Suppressor macrophage treated with lipopolysaccharide for 1 hour (primary cell): ENCODE data around the gene ZNF821.
A peak's percentile ranks its signal among the peaks of the same experiment; 100 is the strongest.
"Not testable (repeated sequence)": the region's sequence is repeated elsewhere in the genome, so short reads cannot be mapped to it uniquely, and the experiment has no call there.

Experiments used
- DNase-seq, 3 donors: peaks; one replicate each; pipeline ENCODE4 v3.0.0-alpha.2; 2020 to 2022

The ZNF821 gene

GRCh38 chr16:71855937-71856662, 27.9 kb downstream of the ZNF821 start:
- no peak for DNase-seq

DNA sequence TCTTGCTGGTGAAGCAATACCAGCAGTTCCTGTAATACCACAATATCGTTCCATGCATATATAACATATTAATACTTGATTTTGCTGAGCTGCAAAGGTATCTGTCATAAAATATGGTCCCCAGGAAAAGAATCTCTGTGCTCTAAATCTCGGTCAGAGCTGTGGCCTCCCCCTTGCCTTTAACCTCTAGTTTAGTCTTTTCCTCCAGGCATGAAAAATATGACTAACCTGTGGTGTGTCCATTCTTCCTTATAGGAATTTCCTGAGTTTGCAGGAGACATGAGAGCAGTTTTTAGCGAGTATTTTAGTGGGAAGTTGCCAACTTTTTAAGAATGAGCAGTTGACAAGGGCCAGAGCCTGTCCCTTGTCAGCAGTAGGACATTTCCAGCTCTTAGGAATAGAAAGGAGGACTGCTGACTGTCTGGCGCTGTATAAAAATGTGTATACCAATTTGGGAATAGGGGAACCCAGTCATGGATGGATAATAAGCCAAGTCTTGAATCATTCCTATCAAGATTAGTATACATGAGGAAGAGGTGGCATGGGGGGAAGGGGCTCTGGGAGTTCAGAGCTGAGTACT, 29.5 kb downstream of the ZNF821 start:
- DNase-seq: peak in 1 of 3 donors; percentile 10

DNA sequence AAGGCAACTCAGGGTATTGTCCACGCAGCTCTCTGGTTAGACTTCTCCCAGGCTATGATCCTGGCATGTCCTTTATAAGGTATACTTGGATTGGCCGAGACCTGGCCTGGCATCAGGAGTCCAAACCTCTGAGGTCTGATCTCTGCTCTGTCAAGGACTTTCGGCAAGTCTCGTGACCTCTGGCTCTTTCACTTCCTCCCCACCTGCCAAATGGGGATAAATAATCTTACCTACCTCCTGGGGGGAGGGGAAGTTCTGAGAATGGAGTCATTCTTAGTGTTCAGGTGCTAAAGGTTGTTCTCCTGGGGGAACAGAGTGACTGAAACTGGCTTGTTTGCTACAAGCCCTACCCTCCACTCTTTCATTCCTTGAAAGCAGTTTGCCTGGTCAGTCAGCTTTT, 30.6 kb downstream of the ZNF821 start:
- DNase-seq: no peak

GRCh38 chr16:71852561-71852960, 31.4 kb downstream of the ZNF821 start:
- DNase-seq: no peak

DNA sequence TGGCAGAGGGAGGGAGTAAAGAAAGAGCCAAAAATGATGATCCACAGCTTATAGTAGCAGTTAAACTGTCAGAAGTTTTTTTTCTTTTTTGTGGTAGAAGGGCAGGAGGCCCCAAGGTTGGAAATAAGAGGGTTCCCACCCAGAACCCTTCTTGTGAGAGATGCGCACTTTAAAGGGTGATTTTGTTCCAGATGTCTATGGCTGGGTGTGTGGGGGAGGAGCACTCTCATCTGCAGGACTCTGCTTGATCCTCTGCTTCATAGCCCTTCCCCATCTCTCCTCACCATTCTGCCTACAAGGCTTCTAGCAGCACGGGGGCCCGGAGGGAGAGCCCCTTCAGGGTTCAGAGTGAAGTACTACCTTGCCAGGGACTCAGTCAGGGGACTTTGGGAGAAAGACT, 31.8 kb downstream of the ZNF821 start:
- no peak for DNase-seq

DNA sequence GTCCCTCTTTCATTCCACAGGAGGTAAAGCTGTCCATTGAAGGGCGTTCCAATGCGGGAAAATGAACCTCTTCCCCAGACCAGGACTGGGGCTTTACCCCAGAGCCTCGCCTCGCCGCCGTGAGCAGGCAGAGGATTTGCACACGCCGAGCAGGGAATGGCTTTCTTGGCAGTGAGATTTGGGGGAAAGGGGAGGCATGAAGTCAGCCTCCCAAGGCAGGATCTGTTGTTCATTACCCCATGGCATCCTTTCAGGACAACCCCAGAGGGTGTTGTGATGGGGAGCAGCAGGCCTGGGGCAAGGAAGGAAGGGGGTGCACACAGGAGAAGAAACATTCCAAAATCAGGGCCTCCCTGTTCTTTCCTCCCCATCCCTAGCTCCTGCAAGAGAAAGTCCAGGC, 32.2 kb downstream of the ZNF821 start:
- DNase-seq: no peak

DNA sequence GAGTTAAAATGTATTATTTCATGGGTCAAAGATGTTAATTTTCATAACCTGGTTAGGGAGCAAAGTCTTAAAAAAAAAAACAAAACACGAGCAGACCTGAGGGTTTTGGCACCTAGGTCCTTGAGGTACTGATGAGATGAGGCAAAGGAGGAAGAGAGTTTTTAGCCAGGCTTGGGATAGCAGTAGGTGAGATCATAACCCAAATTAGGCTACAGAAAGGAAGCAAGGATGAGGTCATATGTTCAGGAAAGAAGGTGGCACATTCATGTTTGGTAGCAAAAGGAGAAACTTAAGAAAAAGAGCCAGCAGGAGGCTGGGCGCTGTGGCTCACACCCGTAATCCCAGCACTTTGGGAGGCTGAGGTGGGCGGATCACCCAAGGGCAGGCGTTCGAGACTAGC, 35.4 kb downstream of the ZNF821 start:
- DNase-seq: peak in 2 of 3 donors; percentile 11 to 27

- no peak for DNase-seq
These were observed 36.9 kb downstream of the ZNF821 start for GRCh38 chr16:71847096-71847495.

DNA sequence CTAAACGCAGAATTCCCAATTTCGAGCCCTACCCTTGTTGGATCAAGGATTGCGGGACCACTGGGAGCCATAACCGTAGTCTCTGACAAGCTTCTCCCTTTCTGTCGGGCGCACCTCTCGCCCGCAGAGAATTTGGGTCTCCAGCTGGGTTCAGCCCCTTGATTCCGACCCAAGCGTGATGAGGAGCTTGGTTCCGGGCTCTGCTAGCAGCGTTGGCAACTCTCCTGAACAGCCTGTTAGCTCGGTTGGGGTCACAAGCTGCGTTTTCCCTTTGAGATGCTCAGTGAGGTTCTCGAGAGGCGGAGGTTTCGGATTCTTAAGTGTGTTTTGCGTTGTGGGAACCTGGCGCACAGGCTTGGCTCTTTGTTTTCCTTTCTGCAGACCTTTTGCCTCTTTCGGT, 37.6 kb downstream of the ZNF821 start:
- DNase-seq: peak; percentile 10 to 35 (median 23)

- DNase-seq: peak; percentile 95 to 99 (median 97)
These were observed 38.1 kb downstream of the ZNF821 start, which contains the start of gene ATXN1L for GRCh38 chr16:71845639-71846430. ATXN1L (plus strand) TSS chr16:71845976; CDS start chr16:71849741, 3,765 bp downstream.

DNA sequence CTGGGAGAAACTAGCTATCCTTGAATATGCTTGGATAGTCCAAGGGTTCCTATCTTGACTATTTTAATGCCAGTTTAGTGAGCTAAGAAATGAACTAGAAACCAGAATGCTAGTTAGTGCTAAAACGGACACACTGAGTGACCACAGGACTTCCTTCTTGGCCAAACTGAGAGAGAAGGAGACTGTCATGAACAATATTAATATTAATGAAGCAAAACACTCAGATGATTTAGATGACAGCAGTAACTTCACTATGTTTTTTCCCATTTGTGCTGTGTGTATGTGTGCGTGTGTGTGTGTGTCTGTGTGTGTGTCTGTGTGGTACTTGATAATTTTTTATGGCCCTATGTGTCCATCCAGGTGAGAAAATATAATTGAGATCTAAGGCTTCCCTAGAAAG, 40.4 kb downstream of the ZNF821 start:
- peak in 1 of 3 donors; percentile 6 for DNase-seq

GRCh38 chr16:71840052-71840451, 43.9 kb downstream of the ZNF821 start:
- DNase-seq: no peak

DNA sequence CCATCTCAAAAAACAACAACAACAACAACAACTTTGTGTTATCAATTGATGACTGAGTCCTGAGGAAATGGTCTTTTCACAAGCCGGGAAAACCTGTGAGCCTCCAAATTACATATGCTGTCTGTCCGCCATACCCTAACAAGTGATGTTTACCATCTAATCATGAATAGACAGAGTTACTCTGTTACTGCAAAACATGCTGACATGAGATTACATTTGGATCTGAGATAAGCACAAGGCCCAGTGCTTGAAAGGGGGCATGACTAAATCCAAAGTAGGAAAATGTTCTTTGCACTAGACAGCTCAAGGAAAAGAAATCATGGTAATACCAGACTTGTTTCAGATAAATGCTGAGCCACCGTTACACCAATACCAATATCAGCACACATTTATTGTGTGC, 46.8 kb downstream of the ZNF821 start:
- DNase-seq: no peak

DNA sequence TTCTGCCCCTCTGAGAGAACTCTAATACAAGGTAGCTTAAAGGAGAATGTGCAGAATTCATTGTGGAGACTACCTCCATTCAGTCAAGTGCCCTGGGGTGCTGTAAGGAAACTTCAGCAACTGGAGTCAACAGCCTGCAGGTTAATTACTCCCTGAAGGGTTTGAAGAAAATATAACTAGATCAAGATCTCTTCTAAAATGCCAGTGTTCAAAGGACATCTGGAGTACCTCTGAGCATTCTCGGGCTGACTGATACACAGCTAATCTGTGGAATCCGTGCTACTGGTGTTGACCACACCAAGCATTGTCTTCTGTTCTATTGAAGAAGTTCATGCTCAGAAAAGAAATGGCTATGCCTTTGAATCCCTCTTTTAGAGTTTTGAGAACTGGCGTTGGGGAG, 49.7 kb downstream of the ZNF821 start:
- no peak for DNase-seq

GRCh38 chr16:71832112-71832511, 51.9 kb downstream of the ZNF821 start:
- not testable (repeated sequence) for DNase-seq

DNA sequence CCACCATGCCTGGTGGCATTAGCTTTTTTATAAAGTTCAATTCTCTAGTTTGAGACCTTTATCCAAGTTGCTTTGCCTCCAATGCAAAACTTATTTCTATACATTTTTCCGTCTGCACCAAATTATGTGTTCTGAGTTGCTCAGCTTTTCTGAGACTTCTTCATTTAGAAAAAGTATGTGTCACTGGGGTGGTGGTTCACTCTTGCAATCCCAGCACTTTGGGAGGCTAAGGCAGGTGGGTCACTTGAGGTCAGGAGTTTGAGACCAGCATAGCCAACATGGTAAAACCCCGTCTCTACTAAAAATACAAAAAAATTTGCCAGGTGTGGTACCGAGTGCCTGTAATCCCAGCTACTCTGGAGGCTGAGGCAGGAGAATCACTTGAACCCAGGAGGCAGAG, 52.3 kb downstream of the ZNF821 start:
- not testable (repeated sequence) for DNase-seq

- DNase-seq: no peak
These were observed 53.6 kb downstream of the ZNF821 start for GRCh38 chr16:71830359-71830758.

DNA sequence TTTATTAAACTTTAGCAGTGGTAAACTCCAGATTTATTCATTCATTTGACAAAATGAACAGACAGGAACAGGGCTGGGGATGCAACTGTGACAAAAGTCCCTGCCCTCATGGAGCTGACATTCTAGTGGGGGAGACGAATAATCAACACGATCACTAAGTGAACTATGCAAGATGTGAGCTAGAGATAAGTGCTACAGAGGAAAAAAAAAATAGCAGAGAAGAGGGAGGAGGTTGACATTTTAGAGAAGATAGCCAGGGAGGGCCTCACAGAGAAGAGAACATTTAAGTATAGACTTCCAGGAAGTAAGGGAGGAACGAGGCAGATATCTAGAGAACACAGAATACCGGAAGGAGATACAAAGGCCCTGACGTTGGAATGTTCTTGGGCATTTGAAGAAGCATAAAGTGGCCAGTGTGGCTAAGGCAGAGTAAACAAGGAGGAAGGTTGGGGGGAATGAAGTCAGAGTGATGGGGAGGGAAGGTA, 57.4 kb downstream of the ZNF821 start:
- DNase-seq: no peak

GRCh38 chr16:71817155-71817500, 66.9 kb downstream of the ZNF821 start:
- not testable (repeated sequence) for DNase-seq

- no peak for DNase-seq
These were observed 72.7 kb downstream of the ZNF821 start for GRCh38 chr16:71811261-71811803.

DNA sequence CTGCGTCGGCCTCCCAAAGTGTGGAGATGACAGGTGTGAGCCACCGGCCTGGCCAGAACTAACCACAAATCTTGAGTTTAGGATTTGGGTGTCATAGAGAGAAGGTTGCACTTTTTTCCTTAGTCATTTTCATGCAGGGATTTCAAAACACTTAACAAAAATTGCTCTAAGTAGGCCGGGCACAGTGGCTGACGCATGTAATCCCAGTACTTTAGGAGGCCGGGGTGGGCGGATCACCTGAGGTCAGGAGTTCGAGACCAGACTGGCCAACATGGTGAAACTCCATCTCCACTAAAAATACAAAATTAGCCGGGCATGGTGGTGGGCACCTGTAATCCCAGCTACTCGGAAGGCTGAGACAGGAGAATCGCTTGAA, 73.8 kb downstream of the ZNF821 start:
- DNase-seq: peak; percentile 26 to 53 (median 36)
